OCI-LY3 (cell line): ENCODE measurements around the gene TNK1.

Experiments used
- CTCF ChIP-seq: fragments of 200-600, 300-600 bp; sonication (generic); IDR thresholded peaks from 2 replicates; pipeline ENCODE4 v1.5.1; 2014; ENCODE audit warnings: antibody characterized with exemption, low read length, low read depth
- EZH2phosphoT487 ChIP-seq: fragments of 200-600 bp; shearing (Covaris generic); IDR thresholded peaks from 2 replicates; pipeline ENCODE4 v1.6.1; 2018; ENCODE audit warnings: antibody characterized with exemption, mixed run types, low read depth

DNA sequence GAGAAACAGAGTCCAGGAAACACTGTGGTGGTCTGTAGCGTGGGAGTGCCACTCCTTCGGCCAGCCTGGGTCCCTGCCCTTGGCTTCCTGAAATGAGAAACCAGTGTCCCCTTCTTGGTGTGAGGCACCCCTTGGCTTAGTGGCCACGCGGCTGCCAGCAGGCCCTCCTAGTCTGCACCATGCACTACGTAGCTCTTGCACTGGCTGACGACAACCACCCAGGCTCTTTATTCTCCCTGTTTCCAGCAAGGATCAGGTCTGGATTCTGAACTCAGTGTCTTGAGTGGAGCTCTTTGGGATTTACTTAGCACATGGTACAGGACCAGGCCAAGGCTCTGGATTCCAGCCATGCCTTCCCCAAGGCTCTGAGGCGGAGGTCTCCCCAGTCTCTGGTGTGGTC lies 46.7 kb downstream of the TNK1 start:
- TF ChIP-seq CTCF (no peak), EZH2phosphoT487 (no peak)
